Putamen (tissue), 1 donor: ENCODE measurements around the gene NEBL.

ENCODE experiments used
- DNase-seq: peaks from one replicate; pipeline ENCODE4 v3.0.0-alpha.2; 2016; ENCODE audit warnings: low spot score

Gene NEBL

DNA sequence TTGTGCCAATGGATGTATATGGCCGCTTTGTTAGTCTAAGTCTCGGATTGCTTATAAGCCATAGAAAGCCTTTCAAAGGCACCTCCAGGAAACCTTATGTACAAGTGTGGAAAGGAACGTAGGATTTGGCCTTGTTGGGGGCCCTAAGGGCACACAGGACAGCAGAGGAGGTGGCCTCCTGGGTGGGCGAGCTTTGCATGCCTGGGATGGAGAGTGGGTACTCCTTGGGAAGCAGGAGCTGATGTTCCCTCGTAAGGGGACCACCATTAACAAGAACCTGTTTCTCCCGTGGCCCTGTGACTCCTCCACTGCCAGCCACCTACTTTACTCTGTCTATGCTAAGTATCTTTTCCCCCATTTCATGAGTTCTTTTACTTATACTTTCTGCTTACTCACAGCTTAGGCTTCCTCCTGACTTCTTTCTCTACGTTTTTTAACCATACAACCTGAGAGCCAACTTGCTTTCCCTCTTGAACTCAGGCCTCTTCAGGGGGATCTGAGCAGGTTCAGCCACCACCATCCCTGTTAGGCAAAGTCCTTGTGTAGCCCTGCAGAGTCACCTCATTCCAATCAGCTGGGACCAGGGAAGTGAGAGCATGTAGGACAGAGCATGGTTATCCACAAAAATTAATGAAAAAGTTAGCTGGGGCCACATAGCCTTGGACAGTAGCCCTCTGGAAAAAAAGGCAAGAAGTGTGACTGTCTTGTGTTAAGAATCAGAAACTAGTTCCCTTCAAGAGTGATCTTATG, 118.9 kb downstream of the NEBL start:
- DNase-seq: no peak

DNA sequence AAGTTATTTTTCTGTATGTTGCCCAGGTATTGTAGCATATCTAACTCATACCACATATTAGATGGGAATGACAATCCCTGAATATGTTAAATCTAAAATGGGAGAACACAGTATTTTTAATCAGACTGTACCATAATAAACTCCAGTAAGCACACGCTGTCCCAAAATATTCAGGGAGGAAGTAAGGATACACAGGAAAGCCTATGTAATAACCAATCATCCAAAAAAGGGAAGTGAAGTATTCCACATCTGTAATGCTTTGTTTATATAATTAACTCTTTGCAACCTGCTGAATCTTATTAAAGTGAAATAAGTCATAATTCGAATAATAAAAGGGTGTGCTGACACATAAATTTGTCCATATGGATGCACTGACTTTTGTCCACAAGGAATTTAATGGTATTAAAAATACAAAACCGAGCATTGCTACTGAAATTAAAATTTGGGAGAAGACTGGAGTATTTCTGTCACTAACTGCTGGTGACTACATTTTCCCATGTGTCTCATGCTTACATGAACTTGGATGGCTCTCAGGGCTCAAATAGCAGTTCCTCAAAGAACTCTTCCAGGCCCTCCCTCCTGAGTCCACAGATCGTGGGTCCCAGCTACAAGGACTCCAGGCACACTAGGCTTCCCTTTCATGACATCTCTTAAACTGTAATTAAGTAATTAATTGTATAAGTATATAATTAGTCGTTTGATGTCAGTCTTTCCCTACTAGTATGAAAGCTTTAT, 120.6 kb downstream of the NEBL start:
- no peak for DNase-seq

DNA sequence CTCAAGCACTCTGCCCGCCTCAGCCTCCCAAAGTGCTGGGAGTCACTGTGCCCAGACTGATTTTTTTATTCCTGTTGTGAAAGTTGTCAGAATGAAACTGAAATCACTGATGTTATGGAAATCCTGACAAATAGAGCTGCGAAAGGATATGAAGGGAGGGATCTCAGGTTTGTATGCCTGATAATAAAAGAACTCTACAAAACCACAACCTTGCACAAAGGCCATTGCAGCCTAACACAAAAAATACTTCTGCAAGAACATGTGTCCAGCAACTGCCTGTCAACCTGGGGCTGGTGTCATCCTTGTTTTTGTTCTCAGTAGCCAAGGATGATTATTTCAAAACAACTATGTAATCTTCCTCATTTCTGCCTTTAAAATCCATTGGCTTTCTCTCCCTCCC, 126.1 kb downstream of the NEBL start:
- no peak for DNase-seq

DNA sequence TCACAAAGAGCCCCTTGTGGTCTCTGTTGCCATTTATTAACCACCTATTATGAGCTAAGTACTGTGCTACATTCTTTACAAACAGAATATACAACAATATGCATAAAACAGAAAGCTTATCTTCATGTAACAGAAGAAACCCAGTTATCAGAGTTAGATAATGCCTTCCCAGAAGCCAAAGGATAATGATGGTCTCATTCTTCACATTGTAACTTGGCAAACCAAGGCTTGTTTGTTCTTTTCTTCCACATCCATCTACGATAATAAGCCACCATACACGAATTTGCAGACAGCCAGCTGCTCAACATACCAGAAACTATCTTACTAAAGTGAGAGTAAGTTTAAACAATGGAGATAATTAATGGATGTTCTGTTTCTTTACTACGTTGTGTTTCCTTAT, 127.6 kb downstream of the NEBL start:
- no peak for DNase-seq

DNA sequence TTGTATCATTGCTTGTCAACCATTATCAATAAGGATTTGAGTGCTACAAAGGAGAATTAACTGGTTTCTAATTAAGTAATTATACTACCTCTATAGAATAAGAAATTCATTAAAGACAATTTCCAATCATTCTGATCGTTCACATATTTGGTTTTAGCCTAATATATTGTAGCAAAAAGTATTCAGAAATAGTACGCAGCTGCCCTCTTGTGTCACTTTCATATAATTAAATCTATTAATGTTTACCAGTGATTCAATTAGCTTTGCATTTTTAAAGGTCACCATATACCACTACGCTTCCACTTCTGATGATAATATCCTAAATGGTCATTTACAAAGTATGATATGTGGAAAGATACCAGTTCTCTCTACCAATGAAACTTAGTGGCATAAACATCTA, 128.3 kb downstream of the NEBL start:
- peak; percentile 17 for DNase-seq

DNA sequence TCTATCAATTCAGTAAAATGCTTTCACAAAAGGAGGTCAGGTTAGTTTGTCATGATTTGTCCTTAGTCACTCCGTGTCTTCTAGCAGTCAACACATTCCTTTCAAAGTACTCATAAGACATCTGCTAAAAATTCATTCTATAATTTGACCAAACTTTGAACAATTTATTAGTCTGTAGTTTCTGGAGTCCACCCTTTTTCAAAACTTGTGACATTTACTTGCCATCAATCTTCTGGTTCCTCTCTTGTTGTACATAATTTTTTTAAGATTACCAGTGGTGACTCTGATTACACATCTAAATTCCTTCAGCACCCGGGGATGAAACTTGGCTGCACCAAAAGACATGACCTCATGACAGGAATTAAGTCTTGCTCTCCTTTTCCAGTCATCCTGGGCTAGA, 130.1 kb downstream of the NEBL start:
- DNase-seq: no peak

DNA sequence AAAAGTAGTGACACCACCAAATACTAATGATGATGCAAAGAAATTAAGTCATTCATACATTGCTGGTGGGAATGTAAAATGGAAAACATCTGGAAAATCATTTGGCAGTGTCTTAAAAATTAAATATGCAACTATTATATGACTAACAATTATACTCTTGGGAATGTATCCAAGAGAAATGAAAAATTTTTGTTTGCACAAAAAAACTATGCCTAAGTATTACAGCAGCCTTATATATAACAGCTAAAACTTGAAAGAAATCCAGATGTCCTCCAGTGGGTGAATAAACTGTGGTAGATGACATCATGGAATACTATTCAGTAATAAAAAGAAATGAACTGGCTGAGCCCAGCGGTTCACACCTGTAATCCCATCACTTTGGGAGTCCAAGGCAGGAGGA, 132.0 kb downstream of the NEBL start:
- no peak for DNase-seq

DNA sequence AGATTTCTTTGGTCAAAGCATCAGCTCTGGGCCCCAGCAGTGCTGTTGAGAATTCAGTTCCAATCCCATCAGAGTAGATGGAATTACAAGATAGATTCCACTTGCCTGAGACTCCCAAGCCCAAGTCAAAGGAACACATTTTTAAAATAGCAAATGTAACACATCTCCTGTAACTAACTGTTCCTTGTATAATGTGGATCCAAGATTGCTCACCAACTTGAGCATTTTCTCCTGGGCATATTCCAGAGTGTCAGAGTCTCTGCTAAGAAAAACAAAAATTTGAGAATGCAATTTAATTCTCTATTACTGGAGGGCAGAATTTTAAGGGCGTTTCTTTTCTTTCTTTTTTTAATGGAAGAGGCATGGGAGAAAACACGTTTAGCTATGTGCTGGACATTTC, 136.7 kb downstream of the NEBL start:
- no peak for DNase-seq

DNA sequence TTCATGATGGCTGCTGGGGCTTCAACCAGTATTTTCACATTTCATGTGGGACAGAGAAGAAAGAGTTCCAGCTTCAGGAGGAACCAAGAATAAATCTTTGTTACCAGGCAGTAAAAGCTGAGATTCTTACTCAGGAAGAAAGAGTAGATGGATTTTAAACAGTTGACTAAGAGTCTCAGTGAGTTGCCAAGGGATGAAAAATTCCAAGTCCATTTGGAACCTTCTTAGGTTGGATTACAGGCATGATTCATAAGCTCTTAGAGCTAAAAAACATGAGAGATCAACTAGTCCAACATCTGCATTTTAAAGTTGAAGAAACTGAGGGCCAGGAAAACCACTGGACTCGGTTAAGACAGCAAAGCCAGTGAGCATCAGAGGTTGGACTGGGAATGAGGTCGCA, 148.6 kb downstream of the NEBL start:
- DNase-seq: no peak

DNA sequence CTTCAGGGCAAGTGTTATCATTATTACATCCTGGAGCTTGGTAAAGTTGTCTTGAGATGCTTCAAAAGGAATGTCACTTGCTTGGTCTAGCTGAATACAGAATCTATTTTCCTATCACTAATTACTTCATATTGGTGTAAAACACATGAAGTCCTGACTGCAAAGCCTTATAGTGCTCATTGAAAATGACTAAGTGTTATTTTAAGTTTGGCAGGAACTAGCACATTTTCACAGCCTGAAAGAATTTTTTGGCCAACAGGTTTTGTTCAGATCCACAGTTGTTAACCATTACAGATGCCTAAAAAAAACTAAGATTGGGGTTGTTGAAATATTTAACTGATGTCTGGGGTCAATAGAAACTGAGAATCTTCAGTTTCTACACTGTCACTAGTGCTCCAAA, 149.3 kb downstream of the NEBL start:
- DNase-seq: no peak

DNA sequence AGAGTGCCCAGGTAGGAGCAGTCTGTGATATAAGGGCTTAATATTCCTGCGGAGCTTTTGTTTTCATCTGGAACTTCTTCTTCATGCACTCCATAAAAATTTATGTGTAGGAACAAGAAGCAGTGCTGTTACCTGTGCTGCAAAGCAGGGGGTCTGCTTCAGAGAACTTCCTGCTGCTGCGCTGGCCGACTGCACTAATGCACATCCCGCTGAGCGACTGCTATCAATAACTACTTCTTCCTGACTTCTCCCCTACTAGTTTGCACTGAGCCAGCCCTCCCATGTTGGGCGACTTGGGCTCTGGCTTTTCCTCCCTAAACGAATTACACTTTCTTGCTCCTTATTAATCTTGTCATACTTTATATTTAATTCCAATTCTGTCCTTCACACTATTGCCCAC, 150.3 kb downstream of the NEBL start:
- DNase-seq: no peak

DNA sequence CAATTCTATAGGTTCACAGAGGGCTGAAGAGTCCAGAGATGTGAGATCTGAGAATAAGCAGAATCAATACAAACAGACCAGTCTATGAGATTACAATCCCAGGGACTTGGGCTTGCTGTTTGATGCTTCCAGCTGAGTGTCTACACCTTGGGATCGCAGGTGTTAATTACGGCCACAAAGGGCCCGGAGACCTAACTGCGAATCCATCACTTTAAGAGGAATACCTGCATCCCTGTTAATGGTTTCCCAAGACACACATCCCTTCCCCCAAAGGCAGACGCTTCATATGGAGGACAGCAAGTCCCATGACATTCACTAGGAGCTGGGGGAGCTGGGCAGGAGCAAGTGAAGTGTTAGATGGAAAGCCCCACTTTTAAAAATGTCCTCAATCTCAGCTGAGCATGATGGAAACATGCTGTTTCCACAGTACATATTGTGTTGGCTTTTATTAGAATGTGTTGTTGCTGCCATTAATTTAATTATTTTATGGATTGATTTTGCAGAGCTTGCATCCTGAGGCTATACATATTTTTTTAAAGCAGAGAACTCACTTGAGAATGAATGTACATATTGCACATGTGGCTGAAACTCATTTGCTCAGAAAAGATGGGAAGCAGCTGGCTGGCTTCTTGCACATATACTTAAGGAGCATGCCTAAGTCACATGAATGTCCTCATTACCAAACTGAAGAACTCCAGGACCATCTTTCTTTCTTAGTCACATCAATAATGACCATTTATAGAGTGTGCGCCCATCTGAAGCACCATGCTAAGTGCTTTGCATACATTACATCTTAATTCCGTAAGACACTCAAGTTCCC, 151.3 kb downstream of the NEBL start:
- no peak for DNase-seq

DNA sequence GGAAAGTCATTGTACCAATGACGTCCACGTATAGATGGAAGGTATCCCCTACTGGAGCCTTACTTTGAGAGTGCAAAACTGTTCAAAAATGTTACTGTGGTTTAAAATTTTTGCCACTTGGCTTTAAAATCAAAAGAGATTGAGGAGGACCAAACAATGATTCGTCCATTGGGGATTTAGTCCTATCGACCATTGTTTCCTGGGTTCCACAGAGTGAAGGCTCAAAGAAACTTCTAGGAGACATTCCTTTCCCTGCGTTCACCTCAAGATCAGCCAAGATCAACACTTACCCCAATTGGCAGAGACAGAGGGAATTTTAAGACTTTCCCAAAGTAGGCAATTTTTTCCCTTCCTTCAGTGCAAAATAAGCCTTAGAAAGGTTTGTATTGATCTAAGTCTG, 152.3 kb downstream of the NEBL start:
- no peak for DNase-seq

DNA sequence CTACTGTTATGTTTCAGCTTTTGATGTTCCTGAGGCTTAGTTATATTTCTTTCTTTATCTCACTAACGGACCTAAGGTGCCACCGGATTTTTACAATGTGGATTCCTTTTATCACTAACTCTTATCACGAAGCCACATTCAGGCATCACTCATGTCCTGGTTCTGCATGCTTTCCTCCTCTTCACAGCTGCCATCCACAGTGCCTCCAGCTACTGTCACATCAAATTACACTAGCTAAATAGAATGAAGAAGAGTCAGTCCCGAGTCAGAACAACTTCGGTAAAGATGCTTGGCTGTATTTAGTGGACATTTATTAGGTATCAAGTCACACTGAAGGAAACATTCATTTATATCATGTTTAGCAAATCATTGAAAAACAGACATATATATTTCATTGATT, 153.2 kb downstream of the NEBL start:
- no peak for DNase-seq

DNA sequence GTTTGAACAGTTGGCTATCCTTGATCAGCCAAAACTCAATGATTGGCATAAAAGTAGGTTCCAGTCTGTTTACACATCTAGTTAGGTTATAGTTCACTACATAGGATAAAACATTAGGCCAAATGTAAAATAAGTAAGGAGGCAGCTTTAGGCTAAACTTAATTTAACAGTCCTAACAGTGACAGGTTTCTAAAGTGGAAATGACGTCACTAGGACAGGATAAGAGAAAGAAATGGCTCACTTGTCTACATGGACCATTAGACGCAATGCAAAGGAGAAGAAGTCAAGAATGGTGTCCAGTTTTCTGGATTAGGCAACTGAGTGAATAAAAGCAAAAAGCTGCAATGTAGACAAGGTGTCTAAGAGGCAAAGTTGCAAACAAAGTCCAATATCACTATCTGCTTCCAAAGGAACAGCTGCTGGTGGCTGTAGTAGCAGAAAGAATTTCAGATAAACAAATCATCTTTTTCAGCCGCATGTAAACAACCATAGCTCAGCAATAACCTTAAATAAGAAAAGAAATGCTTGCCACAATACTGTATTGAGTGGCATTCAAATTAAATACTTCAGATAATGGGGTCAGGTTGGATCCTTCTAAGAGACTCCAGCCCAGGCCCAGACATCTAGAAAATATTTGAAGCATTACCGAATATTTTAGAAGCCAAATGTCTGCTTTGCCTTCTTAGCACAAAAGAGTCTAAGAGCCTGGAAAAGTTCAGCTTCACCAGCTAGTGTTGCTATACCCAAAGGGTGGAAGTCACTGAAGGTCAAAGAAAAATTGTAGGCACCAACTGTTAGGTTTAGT, 154.2 kb downstream of the NEBL start:
- no peak for DNase-seq

DNA sequence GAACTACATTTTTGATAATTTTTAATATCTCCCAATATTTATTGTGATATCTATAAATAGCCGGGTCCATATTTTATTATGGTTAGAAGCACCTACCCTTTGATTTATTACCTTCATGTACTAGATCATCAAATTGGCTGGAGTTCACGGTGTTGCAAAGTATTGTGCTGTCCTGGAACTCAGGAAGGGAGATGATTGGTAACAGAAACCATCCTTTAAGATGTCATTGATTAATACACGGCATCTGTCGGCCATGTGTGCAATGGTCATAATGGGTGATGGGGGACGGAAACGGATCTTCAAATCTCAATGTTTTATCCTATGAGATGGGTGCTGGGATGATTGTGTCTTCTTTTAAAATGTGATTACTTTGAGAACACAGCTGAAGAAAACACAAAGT, 157.0 kb downstream of the NEBL start:
- DNase-seq: no peak

DNA sequence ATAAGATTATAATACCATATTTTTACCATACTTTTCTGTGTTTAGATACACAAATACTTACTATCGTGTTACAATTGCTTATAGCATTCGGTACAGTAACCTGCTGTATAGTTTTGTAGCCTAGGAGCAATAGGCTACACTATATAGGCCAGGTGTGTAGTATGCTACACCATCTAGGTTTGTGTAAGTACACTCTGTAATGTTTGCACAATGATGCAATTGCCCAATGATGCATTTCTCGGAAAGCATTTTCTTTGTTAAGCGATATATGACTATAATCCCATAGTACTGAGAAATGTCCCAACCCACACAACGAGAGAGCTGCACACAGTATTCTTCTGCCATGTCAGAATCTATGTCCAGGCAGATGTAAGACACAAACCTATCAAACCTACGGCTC, 160.0 kb downstream of the NEBL start:
- DNase-seq: no peak
